Mononuclear cell (primary cell): Measurements from ENCODE around the gene SPSB4. TPM values are rescaled to one million over a fixed set of nuclear protein-coding genes. Genes with fewer than 3 reads are reported as not detected.

ENCODE experiments used
- H3K27me3 ChIP-seq: 2 replicates; pipeline ENCODE4 v1.6.0; 2011; ENCODE audit warnings: low read length, control low read depth; ENCODE audit not compliant: insufficient read depth
- H3K4me1 ChIP-seq: 2 replicates; pipeline ENCODE4 v1.5.1; 2011; ENCODE audit warnings: mild to moderate bottlenecking, low read length, control low read depth; ENCODE audit not compliant: insufficient read depth
- H3K4me3 ChIP-seq: 2 replicates; pipeline ENCODE4 v1.5.1; 2011; ENCODE audit warnings: mild to moderate bottlenecking, low read length, moderate library complexity
- H3K9me3 ChIP-seq: 2 replicates; pipeline ENCODE4 v1.5.1; 2011; ENCODE audit warnings: low read depth, mild to moderate bottlenecking, control low read depth, low read length
- total RNA-seq: library from RNA; depleted of rRNA; stranded (reverse); fragments of >200 nt; gene quantifications from one replicate; pipeline ENCODE4 v1.2.3, GENCODE V29; 2012

The SPSB4 gene
- total RNA-seq, 1 donor: not detected

- no peak overlapping the region for H3K4me3 ChIP-seq
- peaks cover 5% of the 10 kb centered on the region for H3K4me1 ChIP-seq
- peaks cover 42% of the 10 kb centered on the region for H3K27me3 ChIP-seq
- H3K9me3 ChIP-seq: no peaks in the 10 kb centered on the region
These were observed 5.3 kb upstream of the SPSB4 start for GRCh38 chr3:141045849-141046248.

DNA sequence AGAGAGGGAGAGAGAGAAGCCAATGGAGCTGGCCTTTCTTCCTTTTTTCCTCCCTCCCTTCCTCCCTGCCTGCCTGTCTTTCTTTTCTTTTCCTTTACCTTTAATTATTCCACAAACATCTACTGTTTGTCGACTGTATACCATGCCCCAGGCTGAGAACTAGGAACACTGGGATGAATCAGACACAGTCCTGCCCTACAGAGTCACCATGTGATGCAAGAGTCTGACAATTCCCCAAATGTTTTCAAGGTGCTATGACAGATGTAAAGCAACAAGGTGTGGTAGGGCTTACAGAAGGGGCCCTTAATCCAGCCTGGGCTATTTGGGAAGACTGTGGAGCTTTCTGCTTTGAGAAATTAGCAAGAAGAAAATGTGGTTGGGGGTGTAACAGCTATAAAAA, 4.0 kb upstream of the SPSB4 start:
- peaks cover 6% of the 10 kb centered on the region for H3K4me1 ChIP-seq
- no peaks in the 10 kb centered on the region for H3K9me3 ChIP-seq

GRCh38 chr3:141049681-141050080, 1.5 kb upstream of the SPSB4 start:
- Histone ChIP-seq H3K4me1 (peaks cover 6% of the 10 kb centered on the region), H3K9me3 (no peaks in the 10 kb centered on the region), H3K27me3 (peaks cover 59% of the 10 kb centered on the region), H3K4me3 (no peak overlapping the region)

More for the DNA sequence above, 4.0 kb upstream of the SPSB4 start:
- Histone ChIP-seq H3K27me3 (peaks cover 50% of the 10 kb centered on the region), H3K4me3 (no peak overlapping the region)

DNA sequence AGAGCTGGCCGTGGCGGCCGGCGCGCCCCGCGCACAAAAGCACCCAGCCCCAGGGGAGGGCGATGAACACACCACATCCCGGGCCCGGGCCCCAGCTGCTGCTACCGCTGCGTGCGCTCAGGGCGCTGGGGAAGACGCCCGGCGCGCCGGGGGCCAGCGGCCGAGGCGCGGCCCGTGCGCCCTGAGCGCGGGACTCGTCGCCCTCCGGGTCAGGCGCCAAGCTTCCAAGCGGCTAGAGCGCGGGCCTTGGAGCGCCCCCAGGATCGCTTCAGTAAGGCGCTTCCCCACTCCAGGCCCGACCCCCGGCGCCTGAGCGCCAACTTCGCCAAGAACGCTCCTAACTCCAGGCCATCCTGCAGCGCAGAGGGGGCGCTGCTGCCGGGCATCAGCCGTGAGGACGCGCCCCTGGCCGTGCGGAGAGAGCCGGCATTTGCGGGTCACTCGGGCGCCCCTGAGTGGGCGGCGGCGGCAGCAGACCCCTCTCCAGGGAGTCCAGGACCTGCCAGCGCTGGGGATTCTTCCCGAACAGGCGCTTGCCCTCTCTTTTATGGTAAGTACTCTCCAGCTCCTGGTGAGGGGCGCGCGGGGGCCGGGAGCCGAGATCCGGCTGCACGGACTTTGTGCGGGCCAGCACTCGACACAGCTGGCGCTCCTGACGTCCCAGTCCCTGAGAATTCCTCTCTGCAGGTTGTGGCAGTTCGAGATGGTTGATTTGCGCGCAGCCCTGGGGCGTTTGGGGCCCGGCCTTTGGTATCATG, 475 bp downstream of the SPSB4 start:
- no peaks in the 10 kb centered on the region for H3K9me3 ChIP-seq
- H3K4me1 ChIP-seq: peaks cover 6% of the 10 kb centered on the region
- peaks cover 59% of the 10 kb centered on the region for H3K27me3 ChIP-seq
- H3K4me3 ChIP-seq: no peak overlapping the region

GRCh38 chr3:141052201-141053069, 1.3 kb downstream of the SPSB4 start:
- Histone ChIP-seq H3K4me1 (peaks cover 6% of the 10 kb centered on the region), H3K4me3 (no peak overlapping the region), H3K27me3 (peaks cover 55% of the 10 kb centered on the region), H3K9me3 (no peaks in the 10 kb centered on the region)

GRCh38 chr3:141055136-141055535, 4.0 kb downstream of the SPSB4 start:
- Histone ChIP-seq H3K4me3 (no peak overlapping the region), H3K27me3 (peaks cover 33% of the 10 kb centered on the region), H3K9me3 (no peaks in the 10 kb centered on the region), H3K4me1 (peaks cover 6% of the 10 kb centered on the region)

- Histone ChIP-seq H3K4me1 (peaks cover 1% of the 10 kb centered on the region), H3K9me3 (no peaks in the 10 kb centered on the region), H3K27me3 (peaks cover 26% of the 10 kb centered on the region), H3K4me3 (no peak overlapping the region)
These were observed 4.6 kb downstream of the SPSB4 start for GRCh38 chr3:141055536-141056445.

DNA sequence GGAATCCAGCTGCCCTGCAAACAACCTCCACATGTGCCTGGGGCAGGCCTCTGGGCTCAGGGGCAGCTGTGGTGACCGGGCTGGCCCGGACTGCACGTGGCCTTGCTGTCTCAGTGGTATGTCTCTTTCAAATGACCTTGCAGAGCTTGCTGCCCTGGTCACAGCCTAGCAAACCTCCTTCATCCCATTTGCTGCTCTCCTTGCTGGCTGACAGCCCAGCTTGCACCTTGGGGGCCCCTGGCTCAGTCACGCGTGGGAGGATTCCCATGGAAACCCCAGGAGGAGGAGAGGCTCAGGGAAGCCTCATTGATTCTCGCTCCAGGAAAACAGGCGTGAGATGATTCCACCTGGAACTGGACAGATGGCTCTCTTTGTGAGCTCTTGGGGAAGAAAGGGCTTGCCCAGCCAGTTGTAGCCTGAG, 5.6 kb downstream of the SPSB4 start:
- H3K27me3 ChIP-seq: peaks cover 22% of the 10 kb centered on the region
- H3K4me3 ChIP-seq: no peak overlapping the region

DNA sequence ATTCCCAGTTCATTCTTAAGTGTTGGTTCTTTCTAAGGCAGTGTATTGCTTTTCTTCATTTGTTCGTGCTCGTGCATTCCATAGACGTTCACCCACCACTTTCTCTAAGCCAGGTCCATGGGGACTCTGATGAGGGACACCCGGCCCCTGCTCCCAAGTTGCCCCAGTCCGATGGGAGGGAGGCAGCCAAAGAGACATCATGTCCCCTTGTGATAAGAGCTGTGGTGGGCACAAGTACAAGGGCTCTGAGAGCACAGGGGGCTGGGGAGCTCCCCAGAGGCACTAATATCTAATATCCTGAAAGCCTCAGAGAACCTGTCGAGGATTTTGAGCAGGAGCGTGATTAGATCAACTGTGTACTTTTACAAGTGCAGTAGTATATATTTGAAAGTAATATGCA, 6.3 kb downstream of the SPSB4 start:
- Histone ChIP-seq H3K4me3 (no peak overlapping the region), H3K27me3 (peaks cover 15% of the 10 kb centered on the region), H3K9me3 (no peaks in the 10 kb centered on the region), H3K4me1 (no peaks in the 10 kb centered on the region)

More for the DNA sequence above, 5.6 kb downstream of the SPSB4 start:
- H3K4me1 ChIP-seq: no peaks in the 10 kb centered on the region
- H3K9me3 ChIP-seq: no peaks in the 10 kb centered on the region

DNA sequence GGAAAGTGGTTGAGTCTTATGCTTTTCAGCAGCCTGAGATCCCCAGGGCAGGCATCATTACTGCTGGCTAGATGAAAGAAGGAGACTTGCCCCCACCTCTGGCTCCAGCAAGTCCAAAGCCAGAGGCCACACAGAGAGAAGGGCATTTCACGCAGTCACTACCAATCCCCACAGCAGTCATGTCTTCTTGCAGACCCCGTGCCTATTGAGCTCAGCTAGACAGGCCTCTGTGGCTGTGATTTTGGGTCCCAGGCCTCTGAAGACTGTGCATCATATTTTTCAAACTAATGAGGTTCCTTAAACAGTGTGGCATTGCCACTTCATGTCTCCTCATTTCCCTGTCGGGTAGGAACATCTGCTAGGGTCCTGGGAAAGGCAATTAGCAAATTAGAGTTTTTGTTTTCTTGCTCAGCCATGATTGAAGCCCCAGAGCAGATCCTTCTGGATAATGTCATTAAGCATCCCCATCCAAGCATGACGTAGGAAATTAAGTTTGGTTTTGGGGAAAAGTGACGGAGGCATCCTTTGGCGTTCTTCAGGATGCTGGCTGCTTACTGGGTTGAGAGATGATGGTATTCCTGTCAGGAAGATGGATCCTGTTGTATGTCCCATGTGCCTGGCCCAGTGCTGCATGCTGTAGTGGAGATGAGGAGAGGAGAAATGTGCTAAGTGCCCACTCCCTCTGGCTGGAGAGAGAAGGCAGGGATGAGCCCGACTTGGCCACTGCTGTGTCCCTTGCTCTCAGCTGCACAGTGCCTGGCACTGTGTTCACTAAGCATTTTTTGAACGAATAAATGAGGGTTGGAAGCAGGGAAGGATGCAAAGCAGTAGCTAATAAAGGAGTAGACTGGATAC, 7.0 kb downstream of the SPSB4 start:
- no peaks in the 10 kb centered on the region for H3K4me1 ChIP-seq
- H3K9me3 ChIP-seq: no peaks in the 10 kb centered on the region
- peaks cover 10% of the 10 kb centered on the region for H3K27me3 ChIP-seq
- no peak overlapping the region for H3K4me3 ChIP-seq

DNA sequence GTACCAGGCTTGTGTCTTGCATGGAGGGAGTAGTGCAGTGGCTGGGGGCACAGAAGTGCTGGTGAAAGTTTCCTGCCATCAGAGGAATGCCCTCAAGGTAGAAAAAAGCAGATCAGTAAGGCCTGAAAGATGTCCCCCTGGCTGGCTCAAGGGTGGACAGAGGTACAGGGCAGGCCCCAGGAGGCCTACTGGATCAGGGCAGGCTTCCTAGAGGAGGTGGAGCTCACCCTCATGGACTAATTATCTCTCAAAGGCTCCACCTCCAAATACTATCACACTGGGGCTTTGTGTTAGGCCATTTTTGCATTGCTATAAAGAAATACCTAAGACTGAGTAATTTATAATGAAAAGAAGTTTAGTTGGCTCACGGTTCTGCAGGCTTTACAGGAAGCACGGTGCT, 7.8 kb downstream of the SPSB4 start:
- Histone ChIP-seq H3K4me3 (no peak overlapping the region), H3K9me3 (no peaks in the 10 kb centered on the region), H3K4me1 (peaks cover 5% of the 10 kb centered on the region), H3K27me3 (peaks cover 2% of the 10 kb centered on the region)

GRCh38 chr3:141059816-141060215, 8.7 kb downstream of the SPSB4 start:
- Histone ChIP-seq H3K27me3 (no peaks in the 10 kb centered on the region), H3K9me3 (no peaks in the 10 kb centered on the region), H3K4me3 (no peak overlapping the region), H3K4me1 (peaks cover 5% of the 10 kb centered on the region)

GRCh38 chr3:141060327-141060726, 9.2 kb downstream of the SPSB4 start:
- Histone ChIP-seq H3K4me3 (no peak overlapping the region), H3K9me3 (no peaks in the 10 kb centered on the region), H3K27me3 (no peaks in the 10 kb centered on the region), H3K4me1 (peaks cover 5% of the 10 kb centered on the region)

GRCh38 chr3:141063831-141064230, 12.7 kb downstream of the SPSB4 start:
- Histone ChIP-seq H3K27me3 (no peaks in the 10 kb centered on the region), H3K4me1 (peaks cover 5% of the 10 kb centered on the region), H3K9me3 (no peaks in the 10 kb centered on the region), H3K4me3 (no peak overlapping the region)
